Measurements from ENCODE around the gene ZNF784. TPM values are rescaled to one million over a fixed set of nuclear protein-coding genes. Genes with fewer than 3 reads are reported as not detected.

The ZNF784 gene
- total RNA-seq, 1 donor from 2014 or later = 9.3 TPM

DNA sequence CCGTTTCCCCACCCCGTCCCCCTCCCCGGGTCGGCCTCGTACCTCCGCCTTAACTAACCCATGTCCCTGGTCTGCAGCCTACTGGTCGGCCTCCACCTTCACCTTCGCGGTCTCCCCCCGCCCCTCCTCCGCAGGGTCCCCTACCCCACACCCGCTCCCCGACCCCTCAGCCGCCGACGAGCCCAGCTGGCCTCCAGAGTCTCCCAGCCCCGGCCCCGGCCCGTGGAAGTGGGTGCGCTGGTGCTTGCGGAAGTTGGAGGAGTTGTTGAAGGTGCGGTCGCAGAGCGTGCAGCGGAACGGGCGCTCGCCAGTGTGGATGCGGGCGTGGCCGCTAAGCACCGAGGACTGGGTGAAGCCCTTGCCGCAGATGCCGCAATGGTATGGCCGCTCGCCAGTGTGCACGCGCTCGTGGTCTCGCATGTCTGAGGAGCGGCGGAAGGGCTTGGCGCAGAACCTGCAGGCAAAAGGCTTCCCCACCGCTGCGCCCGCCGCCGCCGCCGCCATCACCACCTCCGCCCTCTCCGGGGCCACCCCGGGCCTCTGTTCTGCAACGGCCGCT is 2.6 kb downstream of the ZNF784 start:
- no peak for DNase-seq (ENCODE audit: low read depth)

DNA sequence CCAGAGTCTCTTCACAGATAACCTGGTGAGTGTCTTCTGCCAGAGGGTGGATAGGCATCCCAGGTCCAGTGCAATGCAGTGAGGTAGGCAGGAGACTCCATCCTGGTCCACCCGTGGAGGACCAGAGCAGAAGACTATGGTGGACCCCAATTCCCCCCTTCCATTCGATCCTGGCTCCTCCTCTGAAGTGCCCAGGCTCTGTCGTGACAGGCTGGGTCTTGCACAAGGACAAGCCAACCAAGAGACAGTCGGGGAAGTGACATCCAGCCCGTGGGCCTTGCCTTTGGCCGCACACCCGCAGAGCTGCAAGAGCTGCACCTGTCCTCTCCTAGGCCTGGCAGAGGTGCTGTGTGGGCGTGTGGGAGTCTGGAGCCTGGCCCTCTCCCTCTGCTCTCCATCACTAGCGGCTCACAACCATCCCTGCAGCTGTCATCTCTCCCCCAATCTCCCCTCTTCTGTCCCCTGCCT is 3.1 kb downstream of the ZNF784 start:
- DNase-seq (ENCODE audit: low read depth) = no peak

DNA sequence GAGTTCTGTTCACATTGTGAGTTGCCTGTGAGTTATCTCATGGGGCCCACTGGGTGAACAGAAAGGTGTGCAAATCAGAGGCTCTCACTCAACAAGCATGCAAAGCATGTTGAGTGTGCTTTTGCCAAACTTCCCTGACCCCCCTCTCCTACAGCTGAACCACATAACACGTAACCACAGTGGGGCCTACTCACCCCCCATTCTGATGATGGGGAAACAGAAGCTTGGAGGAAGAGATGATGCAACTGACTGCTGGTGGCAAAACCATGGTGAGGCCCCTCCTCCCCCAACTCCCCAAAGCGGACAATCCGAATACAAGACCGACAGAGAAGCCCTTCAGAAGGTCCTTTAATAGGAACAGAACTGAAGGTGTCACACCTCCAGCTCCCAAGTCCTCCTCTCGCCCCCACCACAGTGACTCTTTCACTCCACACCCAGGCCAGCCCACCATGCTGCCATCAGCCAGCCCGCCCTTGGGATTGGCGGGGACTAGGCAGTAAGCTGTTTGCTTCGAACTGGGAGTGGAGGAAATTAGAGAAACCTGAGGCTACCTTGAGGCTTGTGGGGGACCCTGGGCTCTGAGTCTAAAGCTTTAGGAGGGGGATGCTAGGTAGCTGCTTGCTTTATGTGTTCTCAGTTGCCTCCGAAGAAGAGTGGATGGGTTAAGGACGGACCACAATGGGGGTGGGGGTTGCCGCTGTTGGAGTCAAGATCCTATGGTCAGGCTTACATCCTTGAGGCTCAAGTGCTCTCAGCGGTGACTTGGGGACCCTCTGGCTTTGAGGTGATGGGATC is 3.8 kb downstream of the ZNF784 start:
- no peak for DNase-seq (ENCODE audit: low read depth)

DNA sequence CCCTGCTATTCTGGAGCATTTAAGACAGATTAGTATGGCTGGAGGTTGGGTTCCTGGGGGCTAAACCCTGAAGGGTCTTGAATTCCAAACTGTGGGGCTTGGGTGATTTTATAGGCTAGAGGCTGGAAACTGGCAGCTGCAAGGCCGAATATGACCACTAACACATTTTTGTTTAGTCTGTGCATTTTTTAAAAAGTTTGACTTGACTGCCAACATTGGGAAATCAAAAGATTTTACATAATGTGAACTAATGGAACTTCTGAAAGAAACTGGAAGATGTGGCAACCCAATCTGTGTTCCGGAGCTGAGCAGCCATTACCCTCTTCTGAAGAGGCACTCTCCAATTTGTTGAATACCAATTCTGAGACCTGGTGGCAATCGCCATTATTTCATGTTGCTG is 5.1 kb downstream of the ZNF784 start:
- DNase-seq (ENCODE audit: low read depth) = no peak

DNA sequence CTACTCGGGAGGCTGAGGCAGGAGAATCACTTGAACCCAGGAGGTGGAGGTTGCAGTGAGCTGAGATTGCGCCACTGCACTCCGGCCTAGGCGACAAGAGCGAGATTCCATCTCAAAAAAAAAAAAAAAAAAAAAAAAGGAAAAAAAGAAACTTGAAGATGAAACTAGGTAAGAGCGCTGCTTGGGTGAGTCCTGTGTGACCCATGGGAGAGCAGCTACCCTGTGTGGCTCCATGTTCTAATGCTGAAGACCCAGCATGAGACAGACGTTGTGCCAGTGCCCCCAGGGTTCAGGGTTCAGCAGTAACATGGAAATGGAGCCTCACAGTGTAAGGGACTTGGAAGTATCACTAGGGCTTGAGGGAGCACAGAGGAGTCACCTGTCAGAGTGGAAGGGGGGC is 5.9 kb downstream of the ZNF784 start:
- DNase-seq (ENCODE audit: low read depth) = no peak

DNA sequence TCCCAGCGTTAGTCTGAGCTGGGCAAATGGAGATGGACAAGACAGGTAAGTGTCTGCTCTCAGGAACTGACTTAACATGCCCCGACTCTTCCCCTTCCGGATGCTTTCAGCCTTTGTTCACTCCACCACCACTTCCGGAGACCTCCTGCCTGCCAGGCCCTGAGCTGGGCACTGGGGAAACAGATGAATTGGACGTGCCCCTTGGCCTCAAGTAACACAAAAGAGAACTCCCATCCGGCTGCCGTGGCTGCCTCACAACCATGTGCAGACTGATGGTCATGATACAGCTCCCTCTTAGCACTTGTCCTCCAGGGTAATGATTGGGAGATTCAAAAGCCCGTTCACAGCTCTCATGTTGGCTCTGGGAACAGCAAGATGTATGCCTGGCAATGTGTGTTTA is 6.9 kb downstream of the ZNF784 start:
- no peak for DNase-seq (ENCODE audit: low read depth)

DNA sequence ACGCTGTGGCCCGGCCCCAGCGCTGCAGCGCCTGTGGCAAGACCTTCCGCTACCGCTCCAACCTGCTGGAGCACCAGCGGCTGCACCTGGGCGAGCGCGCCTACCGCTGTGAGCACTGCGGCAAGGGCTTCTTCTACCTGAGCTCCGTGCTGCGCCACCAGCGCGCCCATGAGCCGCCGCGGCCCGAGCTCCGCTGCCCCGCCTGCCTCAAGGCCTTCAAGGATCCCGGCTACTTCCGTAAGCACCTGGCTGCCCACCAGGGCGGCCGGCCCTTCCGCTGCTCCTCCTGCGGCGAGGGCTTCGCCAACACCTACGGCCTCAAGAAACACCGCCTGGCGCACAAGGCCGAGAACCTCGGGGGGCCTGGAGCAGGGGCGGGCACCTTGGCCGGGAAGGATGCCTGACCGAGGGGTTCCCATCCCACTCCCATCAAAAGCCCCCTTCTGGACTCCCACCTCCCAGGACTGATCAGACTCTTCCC is 7.9 kb downstream of the ZNF784 start:
- DNase-seq (ENCODE audit: low read depth) = no peak

DNA sequence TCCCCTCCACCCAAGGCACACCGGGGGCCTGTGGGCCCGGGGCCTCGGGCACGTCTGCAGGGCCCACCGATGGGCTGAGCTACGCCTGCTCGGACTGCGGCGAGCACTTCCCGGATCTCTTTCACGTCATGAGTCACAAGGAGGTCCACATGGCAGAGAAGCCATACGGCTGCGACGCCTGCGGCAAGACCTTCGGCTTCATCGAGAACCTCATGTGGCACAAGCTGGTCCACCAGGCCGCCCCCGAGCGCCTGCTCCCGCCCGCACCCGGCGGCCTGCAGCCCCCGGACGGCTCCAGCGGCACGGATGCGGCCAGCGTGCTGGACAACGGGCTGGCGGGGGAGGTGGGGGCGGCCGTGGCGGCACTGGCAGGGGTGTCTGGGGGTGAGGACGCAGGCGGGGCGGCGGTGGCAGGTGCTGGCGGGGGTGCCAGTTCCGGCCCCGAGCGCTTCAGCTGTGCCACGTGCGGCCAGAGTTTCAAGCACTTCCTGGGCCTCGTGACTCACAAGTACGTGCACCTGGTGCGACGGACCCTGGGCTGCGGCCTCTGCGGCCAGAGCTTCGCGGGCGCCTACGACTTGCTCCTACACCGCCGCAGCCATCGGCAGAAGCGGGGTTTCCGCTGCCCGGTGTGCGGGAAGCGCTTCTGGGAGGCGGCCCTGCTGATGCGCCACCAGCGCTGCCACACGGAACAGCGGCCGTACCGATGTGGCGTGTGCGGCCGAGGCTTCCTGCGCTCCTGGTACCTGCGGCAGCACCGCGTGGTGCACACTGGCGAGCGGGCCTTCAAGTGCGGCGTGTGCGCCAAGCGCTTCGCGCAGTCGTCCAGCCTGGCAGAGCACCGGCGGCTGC is 8.6 kb downstream of the ZNF784 start:
- DNase-seq (ENCODE audit: low read depth) = no peak

DNA sequence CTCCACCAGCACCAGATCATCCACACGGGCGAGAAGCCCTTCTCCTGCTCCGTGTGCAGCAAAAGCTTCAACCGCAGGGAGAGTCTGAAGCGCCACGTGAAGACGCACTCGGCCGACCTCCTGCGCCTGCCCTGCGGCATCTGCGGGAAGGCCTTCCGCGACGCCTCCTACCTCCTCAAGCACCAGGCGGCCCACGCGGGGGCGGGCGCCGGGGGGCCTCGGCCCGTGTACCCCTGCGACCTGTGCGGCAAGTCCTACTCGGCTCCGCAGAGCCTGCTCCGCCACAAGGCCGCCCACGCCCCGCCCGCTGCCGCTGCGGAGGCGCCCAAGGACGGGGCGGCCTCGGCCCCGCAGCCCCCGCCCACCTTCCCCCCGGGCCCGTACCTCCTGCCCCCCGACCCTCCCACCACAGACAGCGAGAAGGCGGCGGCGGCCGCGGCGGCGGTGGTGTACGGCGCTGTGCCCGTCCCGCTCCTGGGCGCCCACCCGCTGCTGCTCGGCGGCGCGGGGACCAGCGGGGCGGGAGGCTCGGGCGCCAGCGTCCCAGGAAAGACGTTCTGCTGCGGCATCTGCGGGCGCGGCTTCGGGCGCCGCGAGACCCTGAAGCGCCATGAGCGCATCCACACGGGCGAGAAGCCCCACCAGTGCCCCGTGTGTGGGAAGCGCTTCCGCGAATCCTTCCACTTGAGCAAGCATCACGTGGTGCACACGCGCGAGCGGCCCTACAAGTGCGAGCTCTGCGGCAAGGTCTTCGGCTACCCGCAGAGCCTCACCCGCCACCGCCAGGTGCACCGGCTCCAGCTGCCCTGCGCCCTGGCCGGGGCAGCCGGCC is 9.4 kb downstream of the ZNF784 start:
- no peak for DNase-seq (ENCODE audit: low read depth)

DNA sequence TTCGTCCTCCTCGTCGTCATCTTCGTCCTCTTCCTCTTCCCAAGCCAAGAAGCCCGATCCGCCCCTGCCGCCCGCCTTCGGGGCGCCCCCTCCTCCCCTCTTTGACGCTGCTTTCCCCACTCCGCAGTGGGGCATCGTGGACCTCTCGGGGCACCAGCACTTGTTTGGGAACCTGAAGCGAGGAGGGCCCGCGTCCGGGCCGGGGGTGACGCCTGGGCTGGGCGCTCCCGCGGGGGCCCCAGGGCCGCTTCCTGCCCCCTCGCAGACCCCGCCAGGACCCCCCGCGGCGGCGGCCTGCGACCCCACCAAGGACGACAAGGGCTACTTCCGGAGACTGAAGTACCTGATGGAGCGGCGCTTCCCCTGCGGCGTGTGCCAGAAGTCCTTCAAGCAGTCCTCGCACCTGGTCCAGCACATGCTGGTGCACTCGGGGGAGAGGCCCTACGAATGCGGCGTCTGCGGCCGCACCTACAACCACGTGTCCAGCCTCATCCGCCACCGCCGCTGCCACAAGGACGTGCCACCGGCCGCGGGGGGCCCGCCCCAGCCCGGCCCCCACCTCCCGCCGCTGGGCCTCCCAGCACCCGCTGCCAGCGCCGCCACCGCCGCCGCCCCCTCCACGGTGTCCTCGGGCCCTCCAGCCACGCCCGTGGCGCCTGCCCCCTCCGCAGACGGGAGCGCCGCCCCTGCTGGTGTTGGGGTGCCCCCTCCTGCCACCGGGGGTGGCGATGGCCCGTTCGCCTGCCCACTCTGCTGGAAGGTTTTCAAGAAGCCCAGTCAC is 10.2 kb downstream of the ZNF784 start:
- DNase-seq (ENCODE audit: low read depth) = no peak

DNA sequence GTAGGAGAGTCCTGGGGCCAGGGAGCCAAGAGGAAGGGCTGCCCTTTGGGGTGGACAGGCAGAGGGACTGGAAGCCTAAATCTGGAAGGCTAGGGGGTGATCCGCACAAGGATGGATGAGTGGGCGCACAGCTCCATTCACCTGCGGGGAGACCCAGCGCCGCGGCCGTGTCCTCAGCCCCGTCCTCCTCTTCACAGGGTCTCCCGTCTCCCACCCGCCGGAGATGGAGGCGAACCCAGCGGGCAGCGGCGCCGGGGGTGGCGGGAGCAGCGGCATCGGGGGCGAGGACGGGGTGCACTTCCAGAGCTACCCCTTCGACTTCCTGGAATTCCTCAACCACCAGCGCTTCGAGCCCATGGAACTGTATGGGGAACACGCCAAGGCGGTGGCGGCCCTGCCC is 11.0 kb downstream of the ZNF784 start:
- DNase-seq (ENCODE audit: low read depth) = no peak

DNA sequence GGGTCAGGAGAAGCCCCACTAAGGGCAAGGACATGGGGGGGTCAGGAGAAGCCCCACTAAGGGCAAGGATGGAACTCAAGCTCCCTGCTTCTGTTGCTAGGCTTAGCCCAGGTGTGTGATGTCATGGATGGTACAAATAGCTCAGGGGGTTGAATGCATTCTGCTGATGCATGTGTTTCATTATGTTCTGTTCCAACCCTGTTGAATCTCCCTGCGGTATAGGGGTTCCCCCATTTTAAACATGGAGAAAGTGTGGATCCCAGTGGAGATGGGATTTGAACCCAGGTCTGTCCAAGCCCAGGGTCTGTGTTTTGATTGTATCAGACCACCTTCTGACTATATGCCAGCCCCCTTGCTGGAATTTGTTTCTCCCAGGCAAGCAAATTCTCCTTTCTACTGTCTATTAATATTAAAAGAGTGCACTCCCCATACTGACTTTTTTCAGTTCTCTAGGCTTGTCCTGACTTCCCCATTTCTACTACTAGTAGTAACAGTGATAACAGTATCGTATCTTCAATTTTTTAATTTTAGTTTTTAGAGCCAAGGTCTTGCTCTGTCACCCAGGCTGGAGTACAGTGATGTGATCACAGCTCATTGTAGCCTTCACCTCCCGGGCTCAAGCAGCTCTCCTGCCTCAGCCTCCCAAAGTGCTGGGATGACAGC is 12.3 kb downstream of the ZNF784 start:
- DNase-seq (ENCODE audit: low read depth) = no peak

DNA sequence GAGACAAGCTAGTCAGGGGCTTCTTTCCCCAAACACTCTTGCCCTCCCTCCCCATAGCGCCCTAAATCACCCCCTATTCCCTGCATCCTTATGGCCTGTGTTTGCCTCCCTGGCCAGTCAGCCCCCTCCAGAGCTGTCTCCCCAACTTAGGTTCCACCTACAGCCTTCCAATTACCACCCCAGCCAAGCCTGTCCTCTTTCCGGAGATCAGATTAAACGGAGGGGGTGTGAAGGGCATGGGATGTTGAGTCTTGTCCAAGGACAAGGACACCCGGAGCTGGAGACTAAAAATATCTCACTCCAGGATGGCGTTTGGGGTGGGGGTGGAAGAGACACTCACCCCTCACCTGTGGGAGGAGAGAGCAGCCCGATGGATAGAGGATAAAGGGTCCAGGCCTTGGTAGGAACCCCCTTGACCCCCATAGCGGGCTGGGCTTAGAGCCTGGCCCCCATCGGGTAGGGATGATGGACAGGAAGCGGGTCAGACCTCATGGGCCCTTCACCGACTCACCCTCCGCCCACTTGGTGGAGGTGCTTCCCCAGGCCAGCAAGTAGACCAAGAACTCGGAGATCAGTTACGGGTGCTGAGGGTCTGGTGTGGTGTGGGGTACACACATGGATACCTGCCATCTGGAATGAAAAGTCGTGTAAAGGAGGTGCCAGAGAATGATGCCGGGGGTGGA is 12.9 kb downstream of the ZNF784 start:
- DNase-seq (ENCODE audit: low read depth) = no peak

DNA sequence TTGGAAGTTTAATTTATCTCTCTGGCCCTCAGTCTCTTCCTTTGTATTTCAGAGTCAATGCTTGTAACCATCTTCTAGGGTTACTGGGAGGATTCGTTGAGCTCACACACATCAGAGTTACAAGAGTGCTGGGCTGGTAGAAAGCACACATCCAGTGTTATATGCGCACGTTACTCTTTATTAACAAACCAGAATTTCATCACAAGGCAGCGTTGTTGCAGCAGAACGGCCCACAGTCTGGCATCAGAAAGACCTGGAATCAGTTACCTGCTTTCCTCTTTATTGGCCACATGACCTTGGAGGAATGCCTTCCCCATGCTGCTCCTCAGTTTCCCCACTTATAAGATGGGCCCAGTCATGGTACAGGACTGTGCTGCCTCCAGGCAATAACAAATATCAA is 15.0 kb downstream of the ZNF784 start:
- DNase-seq (ENCODE audit: low read depth) = no peak

DNA sequence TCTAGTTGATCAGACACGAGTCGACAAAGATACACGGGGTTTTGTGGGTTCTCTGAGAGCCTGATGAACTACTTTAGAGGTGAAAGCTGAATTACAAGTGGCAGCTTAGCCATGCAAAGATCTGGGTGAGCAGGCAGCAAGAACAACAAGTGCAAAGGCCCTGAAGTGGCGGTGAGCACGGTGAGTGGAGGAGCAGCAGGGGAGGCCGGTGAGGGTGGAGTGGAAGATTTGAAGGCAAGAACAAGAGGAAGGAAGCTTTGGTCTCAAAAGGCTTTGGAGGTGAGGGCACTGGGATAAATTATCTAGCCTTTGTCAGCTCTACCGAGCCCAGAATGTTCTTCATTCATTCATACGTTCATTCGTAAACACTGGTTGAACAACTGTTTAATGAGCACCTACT is 17.5 kb downstream of the ZNF784 start:
- no peak for DNase-seq (ENCODE audit: low read depth)

DNA sequence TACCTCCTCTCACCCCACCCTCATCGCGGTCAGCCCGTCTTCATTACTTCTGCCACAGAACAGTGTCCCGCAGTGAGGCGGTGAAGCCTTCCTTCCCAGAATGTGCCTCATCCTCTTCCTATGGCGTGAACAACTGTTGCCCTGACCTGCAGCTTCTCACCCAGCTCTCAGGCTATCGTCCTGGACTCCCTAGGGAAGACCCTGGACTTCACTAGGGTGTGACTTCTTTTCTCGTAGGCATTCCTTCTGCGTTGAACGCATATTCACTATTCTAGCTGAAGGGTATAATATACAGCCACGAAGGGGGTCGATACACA is 17.9 kb downstream of the ZNF784 start:
- DNase-seq (ENCODE audit: low read depth) = no peak

DNA sequence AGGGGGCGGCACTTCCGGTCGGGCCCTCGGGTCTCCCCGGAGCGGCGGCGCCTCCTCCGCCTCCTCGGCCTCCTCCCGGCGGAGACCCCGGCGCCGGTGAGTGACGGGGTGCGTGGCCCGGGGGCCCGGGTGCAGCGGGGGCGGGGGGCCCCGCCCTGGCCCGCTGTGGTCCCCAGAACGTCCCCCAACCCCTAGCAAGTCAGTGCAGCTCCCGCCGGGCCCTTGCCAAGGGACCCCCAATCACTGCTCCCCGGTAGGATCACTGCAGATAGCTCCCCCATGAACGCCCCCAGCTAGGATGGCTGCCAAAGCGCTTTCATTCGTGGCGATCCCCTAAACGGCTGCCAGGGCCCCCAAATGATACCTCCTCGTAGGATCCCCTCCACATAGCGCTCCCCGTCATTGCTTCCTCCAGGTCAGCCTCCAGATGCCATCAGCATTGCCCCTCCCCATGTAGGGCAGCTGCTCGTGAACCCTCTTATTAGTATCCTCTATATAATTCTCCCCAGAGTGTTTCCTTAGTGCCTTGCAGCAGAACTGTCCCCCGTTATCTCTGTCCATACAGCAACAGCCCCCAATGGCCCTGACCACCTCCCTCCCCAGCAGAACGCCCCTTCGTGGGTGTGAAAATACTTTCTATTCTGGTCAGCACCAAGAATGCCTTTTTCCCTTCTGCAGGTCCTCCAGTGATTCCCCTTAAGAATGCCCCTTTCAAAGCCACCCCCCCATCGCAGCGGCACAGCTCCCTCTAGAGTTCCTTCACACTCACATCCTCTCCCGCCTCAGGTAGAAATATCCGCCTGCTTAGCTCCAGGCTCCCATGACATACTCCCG is 18.5 kb downstream of the ZNF784 start, which contains the start of gene ZNF865:
TSS of gene ZNF865 (plus strand) at position 11 of the 834 bp plus-strand sequence. CDS start 7,972 bp downstream, outside the sequence.
- DNase-seq (ENCODE audit: low read depth) = peak; percentile 80

DNA sequence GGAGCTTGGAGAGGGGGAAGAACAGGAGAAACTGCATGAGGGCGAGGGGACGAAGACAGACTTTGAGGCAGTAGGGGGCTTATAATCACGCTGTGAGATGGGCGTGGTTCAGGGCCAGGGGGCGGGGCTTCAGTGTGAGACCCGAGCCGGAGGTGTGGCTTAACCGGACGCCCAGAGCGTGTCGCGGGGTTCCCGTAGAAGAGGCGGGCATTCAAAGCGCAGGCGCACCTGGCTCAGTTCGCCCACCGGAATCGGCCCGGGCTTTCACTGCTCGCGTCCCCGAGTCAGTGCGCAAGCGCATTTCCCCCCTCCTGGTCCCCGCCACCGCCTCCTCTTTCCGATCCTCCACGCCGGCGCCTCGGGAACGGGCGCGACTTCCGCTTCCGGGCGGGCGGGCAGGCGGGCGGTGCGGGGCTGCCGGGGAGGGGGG is 19.1 kb downstream of the ZNF784 start:
- DNase-seq (ENCODE audit: low read depth) = peak; percentile 98
